ENCODE measurements around the gene SFMBT2.
"Not testable (repeated sequence)": the region's sequence is repeated elsewhere in the genome, so short reads cannot be mapped to it uniquely, and the experiment has no call there.

Gene SFMBT2

DNA sequence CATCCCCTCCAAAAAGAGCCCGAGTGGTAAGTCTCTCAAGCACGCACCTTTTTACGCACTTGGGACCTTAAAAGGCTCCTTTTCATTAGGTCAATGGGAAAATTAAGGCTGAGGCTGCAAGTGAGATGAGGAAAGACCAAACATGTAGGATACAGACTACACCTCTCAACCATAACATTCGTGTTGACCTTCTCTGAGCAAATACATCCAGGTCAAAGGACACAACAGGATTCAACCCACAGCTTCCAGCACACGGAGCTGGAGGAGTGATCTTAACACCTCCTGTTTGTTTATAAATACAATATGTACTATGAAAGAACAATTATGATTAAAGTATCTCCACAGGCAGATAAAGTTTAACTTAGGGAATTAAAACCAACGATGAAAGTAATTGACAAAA lies 9.7 kb downstream of the SFMBT2 start:
- DNase-seq (ENCODE audit: low read depth in 3 of 3) = no peak

DNA sequence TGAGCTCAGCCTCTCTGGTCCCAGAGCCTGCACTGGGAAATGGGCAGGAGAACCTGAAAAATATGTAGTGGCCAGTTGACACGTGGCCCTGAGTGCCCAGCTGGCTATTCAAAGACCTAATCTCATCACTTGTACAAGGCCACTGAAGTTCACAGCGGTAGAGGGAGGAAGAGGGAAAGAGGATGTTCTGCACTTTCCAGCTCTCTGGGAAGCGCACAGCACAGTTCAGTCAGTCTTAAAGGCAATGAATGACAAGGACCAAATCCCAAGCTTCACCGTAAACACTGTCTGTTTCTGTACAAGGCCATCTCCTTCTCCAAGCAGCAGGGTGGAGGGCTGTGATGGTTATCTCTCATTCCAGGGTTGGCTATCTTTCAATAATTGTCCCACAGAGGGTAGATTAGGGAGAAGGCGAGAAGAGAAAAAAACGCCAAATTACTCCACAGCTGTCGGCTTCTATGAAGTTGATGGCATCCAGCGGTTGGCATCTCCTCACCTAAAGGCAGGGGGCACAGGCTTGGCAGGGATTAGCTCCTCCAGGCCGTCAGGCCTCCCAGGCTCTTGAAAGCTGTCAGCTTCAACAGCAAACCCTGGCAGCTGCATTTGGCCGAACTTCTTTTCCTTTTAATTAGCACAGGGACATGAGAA lies 10.6 kb downstream of the SFMBT2 start:
- DNase-seq (ENCODE audit: low read depth in 3 of 3) = no peak

- DNase-seq (ENCODE audit: low read depth in 3 of 3) = no peak
Observed at GRCh38 chr10:7399533-7399932, 11.3 kb downstream of the SFMBT2 start.

GRCh38 chr10:7397049-7398035 lies 13.5 kb downstream of the SFMBT2 start:
- DNase-seq (ENCODE audit: low read depth in 3 of 3) = no peak

DNA sequence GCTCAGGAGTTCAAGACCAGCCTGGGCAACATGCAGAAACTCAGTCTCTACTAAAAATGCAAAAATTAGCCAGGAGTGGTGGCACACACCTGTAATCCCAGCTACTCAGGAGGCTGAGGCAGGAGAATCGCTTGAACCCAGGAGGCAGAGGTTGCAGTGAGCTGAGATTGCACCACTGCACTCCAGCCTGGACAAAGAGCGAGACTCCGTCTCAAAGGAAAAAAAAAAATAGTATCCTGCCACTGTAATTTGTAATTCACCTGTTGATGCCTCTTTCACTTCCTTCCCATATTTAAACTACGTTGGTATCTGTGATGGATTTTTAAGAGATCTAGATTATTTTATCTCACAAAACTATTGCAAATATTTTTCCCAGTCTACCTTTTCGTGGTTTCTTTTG lies 18.5 kb downstream of the SFMBT2 start:
- not testable (repeated sequence) for DNase-seq (ENCODE audit: low read depth in 3 of 3)

- DNase-seq (ENCODE audit: low read depth in 3 of 3) = no peak
Observed at GRCh38 chr10:7391748-7392147, 19.1 kb downstream of the SFMBT2 start.

- DNase-seq (ENCODE audit: low read depth in 3 of 3) = not testable (repeated sequence)
Observed at GRCh38 chr10:7390689-7391110, 20.1 kb downstream of the SFMBT2 start.

DNA sequence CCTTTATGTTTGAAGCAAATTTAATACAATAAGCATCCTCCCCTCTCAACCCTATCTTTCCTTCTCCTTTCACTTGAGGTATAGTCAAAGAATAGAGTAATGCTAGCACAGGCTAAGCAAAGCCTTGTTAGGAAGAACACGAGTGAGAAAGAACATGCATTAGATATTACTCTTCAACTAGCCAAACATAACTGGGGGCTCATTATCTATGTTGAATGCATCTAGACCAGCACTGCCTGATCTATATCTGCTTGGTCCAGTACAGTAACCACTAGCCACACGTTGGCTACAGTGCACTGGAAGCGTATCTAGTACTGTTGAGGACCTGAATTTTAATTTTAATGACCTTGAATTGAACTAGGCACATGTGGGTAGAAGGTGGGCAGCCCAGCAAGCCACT lies 21.0 kb downstream of the SFMBT2 start:
- DNase-seq (ENCODE audit: low read depth in 3 of 3) = no peak

DNA sequence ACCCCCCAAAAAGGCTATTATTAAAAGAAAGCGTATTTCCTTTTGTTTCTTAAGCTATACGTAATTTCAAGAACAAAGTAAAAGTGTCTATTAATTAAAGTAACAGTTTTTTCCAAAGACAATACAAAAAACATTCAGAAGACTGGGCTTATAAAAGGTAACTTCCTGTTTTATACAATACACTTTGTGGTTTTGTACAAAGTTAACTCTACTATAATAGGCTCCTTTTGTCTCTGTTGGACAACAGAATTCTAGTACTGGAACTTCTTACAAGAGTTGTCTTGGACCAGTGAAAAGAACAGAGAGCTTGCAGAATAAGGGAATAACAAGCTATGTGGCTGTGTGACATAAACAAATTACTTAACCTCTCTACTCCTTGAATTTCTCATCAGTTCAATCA lies 21.5 kb downstream of the SFMBT2 start:
- no peak for DNase-seq (ENCODE audit: low read depth in 3 of 3)

DNA sequence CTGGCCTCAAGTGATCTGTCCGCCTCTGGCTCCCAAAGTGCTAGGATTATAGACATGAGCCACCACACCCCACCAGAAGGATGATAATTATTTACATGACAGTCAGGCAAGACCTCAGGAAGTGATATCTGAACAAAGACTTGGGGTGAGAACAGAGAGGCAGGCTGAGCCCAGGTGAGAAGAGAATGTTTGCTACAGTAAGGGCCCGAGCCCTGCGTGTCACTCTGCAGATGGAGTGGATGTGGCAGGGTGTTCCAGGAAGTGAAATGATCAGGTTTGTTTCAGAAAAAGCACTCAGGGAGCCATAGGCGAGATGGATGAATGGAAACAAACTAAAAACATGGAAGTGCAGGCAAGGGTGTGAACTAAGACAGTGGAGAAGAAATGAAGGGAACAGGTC lies 22.2 kb downstream of the SFMBT2 start:
- DNase-seq (ENCODE audit: low read depth in 3 of 3) = no peak

- not testable (repeated sequence) for DNase-seq (ENCODE audit: low read depth in 3 of 3)
Observed at GRCh38 chr10:7388149-7388548, 22.7 kb downstream of the SFMBT2 start.

- DNase-seq (ENCODE audit: low read depth in 3 of 3) = no peak
Observed at GRCh38 chr10:7385114-7385513, 25.7 kb downstream of the SFMBT2 start.

DNA sequence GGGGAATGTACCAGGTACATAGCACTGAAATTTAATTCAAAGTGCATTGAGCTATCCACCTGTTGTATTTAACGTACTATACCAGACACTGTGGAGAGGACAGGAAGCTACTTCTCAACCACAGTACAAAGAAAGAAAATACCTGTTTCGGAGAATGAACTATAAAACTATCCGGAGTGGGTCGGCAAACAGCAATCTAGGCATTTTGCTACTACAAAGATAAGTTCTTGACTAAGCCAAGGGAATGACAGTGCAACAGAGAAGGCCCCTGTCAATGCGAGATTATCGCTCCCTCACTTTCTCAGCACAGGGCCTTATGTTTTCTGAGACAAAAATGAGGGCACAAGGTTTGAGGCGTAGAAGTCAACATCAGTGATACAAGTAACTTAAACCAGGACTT lies 27.4 kb downstream of the SFMBT2 start:
- no peak for DNase-seq (ENCODE audit: low read depth in 3 of 3)

DNA sequence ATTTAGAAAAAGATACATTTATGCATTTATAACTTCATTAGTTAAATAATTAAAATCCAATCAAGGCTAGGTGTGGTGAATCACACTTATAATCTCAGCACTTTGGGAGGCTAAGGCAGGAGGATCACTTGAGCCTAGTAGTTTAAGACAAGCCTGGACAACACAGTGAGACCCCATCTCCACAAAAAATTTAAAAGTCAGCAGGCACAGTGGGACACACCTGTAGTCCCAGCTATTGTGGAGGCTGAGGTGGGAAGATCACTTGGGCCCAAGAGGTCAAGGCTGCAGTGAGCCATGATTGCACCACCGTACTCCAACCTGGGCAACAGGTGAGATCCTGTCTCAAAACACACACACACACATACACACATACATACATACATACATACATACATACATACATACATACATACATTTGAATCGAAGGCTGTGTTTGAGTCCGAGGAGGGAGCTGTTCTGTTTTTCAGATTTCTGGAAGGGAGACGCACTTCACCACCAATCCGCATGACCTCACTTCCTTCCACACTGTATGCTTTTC lies 30.1 kb downstream of the SFMBT2 start:
- DNase-seq (ENCODE audit: low read depth in 3 of 3) = no peak

GRCh38 chr10:7378602-7379403 lies 32.0 kb downstream of the SFMBT2 start:
- no peak for DNase-seq (ENCODE audit: low read depth in 3 of 3)

GRCh38 chr10:7377614-7378248 lies 33.1 kb downstream of the SFMBT2 start:
- no peak for DNase-seq (ENCODE audit: low read depth in 3 of 3)

GRCh38 chr10:7374795-7375194 lies 36.0 kb downstream of the SFMBT2 start:
- no peak for DNase-seq (ENCODE audit: low read depth in 3 of 3)

GRCh38 chr10:7373039-7373438 lies 37.8 kb downstream of the SFMBT2 start:
- no peak for DNase-seq (ENCODE audit: low read depth in 3 of 3)

DNA sequence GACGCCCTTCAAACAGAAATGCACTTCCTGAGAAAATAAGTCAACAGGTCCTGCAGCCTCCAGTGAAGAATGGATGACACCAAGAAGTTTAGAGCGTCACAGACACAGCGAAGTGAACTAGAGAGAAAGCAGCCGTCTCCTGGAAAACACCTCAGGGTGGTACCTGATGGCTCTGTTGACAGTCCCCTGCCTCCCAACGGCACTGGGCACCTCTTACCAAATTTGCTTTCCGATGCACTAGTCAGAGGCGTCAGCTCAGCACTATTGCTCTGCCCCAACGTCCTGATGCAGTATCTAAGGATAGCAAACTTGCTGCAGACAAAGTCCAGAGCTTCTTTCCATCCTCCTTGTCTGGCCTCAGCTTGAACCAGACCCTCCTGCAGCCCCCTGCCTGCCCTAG lies 38.3 kb downstream of the SFMBT2 start:
- DNase-seq (ENCODE audit: low read depth in 3 of 3) = no peak

DNA sequence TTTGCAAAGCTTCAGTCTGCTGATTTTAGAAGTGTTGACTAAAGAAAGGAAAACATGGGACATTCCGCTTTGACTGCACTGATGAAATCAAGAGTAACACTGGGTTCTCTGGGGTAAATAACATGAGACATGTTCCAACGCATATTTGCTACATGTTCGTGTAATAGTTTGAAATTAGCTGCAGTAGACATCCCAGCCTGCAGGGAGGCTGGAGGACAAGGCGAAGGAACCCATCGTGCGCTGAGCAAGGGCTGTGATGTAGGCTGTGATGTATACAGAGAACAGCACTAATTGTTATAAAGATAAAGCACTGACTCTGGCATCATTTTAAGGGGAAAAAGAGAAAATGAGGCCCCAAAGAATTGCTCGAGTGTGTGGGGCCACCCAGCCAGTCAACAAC lies 40.3 kb downstream of the SFMBT2 start:
- no peak for DNase-seq (ENCODE audit: low read depth in 3 of 3)

GRCh38 chr10:7365027-7365745 lies 45.6 kb downstream of the SFMBT2 start:
- DNase-seq (ENCODE audit: low read depth in 3 of 3) = no peak
